GM19328 (cell line): ENCODE results near the gene ARHGAP18.

Experiments
- ATAC-seq: cut with Tn5 transposase; IDR thresholded peaks from one replicate; pipeline ENCODE4 v1.9.1; 2021; ENCODE audit warnings: mild to moderate bottlenecking, moderate library complexity; ENCODE audit not compliant: unreplicated experiment

The ARHGAP18 gene

DNA sequence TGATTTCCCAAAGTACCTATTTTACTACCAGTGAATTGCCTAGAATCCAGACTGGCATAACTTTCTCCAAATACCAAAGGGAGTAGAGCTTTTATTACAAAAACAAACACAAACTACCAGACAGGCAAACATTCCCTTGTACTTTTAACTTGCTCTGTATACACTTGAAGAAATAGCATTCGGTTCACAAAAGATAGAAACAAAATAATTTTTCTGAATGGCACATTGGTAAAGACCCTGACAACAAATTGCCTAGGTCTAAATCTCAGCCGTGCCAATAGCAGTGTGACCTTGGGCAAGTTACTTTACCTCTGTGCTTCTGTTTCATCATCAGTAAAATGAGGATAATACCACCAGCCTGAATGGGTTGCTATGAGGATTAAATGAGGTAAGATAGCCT is 15.9 kb downstream of the ARHGAP18 start:
- ATAC-seq = no peak

DNA sequence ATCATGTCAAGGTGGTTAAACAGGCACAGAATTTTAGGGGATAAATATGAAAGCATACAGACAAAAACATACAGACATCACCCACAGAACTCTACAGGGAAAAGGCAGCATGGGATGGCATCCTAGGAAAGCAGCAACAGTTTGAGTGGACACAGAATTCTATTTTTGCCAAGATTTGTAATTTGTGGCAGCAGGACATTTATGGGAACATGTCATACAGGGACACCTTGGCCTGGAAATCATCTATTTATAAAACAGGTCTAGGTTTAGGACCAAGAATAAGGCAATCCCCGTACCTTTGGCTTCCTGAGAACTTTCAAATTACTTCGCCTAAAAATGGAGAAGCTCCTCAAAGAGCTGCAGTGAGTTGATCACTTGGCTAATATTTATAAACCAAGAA is 17.5 kb downstream of the ARHGAP18 start:
- ATAC-seq = no peak

DNA sequence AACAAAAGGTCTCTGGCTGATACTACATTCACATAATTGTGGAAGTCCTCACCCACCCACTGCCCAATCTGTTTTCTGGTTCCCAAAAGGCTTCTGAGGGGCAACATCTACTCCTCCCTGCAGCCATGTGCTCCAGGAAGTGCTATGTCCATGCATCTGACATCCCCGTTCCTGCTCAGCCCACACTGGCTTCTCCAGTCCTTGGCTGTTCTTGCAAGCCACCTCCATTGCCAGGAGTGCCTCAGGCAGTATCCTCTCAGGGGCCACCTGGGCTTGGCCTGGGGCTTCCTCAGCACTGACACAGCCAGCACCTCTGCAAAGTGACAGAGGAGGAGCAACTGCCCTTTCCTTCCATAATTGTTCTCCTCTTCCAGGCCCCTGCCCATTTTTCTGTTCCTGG is 18.3 kb downstream of the ARHGAP18 start:
- ATAC-seq = no peak

DNA sequence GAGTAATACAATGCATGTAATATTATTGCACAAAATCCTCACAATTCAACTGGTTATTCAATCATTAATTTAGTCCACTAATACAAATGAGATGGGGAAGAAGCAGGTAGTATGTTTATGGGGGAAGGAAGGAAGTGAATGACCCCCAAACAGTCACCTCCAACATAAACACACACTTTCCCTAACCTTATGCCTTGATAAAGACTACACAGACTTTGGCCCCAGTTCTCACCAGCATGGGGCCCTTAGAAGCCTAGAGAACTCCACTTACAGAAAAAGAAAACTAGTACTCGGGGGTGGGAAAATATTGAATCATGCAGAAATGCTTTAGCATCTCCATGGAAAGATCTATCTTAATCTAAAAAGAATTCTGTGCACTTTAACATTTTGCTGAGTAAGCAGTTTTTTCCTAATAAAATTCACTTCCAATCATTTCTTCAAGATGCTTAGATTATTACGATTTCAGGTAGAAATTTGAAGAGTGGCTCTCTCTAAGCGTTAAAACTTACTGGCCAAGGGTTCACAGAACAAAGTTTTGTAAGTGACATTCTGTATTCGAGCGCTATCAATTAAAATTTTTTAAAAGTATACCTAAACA is 18.8 kb downstream of the ARHGAP18 start:
- ATAC-seq = no peak

DNA sequence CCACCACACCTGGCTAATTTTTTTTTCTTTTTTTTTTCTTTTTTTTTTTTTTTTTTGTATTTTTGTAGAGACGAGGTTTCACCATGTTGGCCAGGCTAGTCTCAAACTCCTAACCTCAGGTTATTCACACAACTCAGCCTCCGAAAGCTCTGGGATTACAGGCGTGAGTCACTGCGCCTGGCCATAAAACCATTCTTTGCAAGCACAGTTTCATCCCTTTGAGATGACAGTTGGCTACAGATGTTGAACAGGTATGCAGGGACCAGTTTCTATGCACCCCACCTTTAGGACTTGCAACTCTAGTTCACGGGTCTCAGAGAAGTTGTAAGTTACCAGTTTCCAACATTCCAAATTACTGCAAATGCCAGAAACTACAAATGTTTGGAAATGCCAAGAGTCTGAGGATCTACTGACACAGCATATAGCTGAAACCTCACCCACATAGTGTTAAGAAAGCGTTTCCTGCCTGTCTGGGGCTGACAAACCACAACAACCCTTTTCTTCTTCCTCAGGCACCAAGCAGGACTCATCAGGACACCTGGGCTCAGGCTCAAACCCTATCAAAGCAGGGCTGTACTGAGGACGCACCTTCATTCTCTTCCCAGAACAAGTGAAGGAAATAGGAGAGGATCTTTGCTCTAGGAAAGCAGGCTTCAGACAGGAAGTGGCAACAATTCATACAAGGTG is 22.9 kb downstream of the ARHGAP18 start:
- ATAC-seq = peak; percentile 62

DNA sequence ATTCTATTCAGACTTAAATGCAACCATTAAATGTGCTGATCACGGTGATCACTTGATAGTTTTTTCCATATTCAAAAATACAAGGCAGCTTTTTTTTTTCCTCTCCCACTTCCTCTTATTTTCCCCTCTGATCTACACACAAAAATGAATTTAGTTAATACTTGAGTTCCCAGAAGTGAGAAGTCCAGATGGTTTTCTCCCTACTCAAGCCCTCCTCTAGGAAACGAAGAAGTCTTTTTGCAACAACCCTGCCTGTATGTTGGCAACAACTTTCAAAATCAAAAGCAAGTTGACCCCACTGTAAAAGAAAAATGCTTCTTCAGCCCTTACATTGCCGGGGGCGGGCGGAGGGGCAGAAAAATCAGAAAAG is 24.3 kb downstream of the ARHGAP18 start:
- no peak for ATAC-seq

DNA sequence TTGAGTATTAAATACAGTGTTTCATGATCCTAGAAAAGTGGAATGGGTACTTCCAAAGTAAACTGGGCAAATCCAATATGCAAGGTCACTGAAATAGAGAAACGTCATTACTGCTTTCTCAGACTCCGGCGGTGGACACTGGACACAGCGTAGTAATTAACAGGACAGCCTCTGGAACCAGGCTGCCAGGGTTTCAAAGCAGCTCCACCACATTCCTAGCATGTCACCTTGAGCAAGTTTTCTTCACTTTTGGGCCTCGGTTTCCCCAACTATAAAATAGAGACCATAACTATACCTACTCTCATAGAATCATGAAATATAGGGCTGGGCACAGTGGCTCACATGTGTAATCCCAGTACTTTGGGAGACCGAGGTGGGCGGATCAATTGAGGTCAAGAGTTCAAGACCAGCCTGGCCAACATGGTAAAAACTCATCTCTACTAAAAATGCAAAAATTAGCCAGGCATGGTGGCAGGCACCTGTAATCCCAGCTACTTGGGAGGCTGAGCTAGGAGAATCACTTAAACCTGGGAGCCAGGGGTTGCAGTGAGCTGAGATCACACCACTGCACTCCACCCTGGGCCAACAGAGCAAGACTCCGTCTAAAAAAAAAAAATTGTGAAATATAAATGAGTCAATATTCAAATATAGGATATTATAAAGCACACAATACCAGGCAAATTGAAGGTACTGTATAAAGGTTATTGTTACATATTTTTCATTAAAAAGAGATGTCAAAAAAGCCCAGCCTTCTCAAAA is 24.9 kb downstream of the ARHGAP18 start:
- ATAC-seq = no peak

DNA sequence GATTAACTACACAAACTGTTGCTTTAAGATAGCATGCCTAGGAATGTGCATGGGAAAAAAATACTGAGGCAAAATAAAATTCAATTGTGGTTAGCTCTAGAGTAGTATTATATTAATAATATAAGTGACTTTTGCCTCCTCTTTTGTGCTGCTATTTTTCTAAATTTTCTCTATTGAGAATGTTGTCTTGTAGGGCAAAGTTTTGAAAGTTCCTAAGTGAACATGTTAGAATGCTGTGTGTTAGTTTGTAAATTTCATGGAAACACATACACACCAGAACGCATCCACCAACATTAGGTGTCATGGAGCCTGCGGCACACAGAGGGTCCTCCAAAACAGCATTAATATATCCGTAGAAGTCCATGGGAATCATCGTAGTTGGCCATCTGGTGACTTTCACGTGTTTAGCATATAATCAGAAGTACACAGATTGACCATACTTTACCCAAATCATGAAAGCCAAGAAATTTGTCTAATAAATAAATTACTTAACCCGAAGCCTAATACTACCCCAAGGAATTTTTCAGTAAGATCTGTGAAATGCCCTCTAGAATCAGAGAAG is 25.6 kb downstream of the ARHGAP18 start:
- no peak for ATAC-seq

DNA sequence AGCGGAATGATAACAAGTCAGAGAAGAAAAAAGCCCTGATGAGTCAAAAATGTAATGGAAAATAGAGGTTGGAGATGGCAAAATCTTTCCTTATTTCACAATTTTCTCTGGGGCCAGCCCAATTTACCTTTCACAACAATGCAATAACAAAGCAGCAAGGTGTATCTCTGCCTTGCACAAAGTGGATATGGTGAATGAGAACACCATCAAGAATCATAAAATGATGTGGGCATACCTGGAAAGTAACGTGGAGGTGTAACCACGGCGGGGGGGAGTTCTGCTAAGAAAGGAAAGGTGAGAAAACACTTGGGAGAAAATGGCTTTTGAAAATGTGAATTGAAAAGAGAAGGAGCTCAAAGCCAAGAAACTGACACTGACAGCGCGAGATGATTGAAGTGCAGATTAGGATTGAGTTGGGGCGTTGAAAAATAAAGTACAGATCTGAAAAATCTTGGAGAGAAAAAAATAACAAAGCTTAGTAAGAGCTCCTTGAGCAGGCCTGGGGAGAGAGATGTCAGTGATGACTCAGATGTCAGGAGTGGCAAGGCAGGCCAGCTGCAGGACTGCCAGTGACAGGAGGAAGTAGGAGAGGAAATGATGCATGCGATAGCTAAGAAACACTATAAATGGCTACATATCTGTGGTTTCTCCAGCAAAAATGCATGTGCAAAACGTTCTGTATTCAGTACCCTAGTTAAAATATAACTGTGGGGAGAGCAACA is 26.2 kb downstream of the ARHGAP18 start:
- ATAC-seq = peak; percentile 96

DNA sequence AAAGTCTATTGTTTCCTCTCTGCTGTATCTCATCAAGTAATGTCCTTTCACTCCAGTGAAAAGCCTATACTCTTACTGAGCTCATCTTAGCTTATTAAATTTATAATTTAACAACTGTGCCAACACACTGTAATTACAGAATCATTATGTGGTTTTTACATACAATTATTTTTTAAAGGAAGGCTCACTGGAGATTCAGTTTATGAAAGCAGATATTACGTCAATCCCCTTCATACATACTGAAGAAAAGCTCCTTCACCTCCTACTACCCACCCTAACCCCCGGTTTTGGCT is 28.1 kb downstream of the ARHGAP18 start:
- ATAC-seq = no peak

DNA sequence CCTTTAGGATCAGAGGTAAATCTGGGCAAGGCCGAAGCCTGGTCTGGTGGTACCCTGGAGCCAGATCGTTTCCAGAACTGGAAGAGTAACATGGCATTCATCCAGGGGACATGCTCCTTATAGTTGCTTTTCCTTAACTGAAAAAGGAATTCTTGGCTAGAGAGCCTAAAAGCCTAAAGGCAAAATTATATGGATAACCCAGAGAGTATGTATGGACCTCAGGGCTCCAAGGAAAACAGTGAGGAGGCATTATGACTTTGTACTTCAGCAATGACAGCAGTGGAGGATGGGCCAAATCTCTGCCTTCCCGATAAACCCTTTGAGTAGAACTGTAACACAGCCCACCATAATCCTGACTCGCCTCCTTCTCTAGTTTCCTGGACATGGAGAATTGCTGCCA is 29.3 kb downstream of the ARHGAP18 start:
- no peak for ATAC-seq

DNA sequence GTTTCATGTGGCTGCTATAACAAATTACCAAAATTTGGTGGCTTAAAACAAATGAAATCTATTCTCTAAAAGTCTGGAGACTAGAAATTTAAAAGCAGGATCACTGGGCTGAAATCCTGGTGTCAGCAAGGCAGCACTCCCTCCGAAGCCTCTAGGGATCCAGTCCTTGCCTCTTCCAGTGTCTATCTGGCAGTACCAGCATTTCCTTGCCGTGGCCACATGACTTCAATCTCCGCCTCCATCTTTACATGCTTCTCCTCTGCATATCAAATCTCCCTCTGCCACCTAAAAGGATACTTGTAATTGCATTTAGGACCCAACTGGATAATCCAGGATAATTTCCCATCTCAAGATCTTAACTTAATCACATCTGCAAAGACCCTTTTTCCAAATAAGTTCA is 30.2 kb downstream of the ARHGAP18 start:
- no peak for ATAC-seq

DNA sequence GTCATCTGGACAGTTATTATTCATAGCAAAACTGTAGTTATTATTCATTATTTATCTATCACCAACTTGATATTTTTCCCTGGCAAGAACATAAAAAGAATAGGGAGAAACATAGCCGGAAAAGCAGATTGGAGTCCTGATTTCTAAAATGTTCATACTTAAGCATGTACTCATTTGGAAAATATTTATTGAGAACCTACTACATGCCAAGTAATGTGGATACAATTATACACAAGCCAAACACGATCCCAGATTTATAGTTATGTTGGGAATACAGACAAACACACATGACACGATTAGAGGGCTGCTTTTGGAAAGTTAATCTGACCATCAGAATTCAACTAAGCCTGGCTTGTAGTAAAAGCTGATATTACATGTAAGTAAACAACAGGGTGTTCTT is 30.7 kb downstream of the ARHGAP18 start:
- no peak for ATAC-seq

DNA sequence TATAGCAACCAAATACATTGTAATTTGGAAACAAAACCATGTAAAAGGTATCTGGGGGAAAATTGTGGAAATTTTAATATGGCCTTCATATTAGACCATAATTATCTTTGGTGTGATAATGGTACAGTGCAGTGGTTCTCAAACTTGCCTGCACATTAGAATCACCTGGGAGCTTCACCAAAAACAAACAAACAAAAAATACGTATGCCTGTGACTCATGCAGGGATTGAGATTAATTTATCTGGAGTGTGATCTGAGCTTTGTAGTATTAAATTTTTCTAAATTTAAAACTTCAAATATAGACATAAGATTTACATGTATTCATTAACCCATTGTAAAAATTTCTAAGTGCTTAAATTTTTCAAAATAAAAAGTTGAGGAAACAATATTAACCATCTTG is 31.5 kb downstream of the ARHGAP18 start:
- ATAC-seq = no peak

DNA sequence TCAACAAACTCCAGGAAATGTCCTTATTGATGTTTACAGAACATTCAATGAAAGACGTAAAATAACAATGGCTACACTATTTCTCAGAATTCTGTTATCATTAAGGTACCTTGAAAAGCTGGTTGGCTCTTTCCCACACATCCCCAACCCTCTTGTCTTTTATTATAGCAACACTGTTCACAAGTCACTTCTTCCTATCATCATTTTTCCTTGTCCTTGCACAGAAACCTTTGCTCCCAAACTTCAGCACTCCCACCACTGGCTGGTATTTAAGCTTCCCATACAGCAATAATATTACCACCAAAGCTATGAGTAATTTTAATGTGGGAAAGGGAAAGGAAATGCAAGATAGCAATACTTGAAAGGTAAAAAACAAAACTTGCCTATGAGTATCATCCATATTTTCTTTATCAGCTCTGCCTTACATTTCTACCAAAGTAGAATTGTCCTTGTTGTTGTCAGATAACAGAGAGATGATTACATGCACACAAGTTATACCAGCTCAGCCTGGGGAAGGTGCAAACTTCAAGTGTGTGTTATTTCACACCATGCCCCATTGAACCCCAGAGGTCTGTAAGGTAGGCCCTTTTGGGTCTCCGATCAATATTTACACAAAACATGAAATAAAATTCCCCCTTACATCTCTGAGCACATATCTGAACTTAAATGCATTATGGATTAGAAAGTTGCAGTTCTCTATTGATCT is 32.2 kb downstream of the ARHGAP18 start:
- ATAC-seq = no peak

DNA sequence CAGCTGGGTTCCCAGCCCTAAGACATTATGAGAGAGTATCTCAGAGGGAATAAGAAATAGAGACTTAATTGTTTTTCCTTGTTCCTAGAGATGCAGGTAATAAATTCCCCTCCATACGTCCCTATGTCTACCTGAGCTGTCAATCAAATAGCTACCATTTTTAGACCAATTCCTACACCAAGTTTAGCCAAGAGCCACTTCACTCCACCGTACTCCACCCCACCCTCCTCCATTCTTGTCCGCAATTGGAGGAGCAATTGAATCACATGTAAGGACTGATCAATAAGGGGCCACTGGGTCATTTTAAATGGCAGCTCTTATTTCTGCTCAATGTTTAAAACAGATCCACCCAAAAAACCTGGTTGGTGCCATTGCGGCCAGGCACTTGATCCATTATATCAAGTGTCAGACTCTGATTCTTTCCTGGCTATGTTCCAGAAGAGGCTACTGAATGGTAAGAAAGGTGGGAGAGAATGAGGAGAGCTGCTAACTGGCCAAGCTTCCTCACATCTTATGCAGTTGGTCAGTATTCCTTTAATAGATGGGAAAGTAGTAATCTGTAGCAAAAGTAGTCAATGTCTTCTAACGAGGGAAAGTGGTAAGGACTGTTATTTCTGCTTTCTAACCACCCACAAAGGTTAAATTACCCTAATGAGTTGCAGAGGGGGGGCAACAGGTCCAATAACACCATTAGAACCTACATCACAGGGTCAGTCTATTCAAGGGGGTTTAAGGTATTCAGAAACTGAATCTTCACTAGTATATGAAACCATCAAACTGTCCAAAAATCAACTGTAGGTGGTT is 34.1 kb downstream of the ARHGAP18 start:
- no peak for ATAC-seq

DNA sequence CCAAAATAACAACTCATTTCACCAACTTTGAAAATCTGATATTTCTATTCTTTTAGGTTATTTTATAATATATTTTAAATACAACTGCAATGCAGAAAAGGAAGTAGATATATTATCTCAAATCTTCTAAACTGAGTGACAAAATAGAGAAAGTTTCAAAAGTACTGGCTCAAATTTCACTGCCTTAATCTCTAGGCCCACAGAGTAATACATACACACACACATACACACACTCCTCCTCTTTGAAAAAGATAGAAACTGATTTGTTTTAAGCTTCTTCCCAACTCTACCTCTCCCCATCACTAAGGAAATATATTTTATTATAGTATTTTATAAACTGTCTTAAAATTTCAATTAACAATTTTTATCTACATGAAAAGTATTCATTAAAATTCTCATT is 36.2 kb downstream of the ARHGAP18 start:
- ATAC-seq = no peak

DNA sequence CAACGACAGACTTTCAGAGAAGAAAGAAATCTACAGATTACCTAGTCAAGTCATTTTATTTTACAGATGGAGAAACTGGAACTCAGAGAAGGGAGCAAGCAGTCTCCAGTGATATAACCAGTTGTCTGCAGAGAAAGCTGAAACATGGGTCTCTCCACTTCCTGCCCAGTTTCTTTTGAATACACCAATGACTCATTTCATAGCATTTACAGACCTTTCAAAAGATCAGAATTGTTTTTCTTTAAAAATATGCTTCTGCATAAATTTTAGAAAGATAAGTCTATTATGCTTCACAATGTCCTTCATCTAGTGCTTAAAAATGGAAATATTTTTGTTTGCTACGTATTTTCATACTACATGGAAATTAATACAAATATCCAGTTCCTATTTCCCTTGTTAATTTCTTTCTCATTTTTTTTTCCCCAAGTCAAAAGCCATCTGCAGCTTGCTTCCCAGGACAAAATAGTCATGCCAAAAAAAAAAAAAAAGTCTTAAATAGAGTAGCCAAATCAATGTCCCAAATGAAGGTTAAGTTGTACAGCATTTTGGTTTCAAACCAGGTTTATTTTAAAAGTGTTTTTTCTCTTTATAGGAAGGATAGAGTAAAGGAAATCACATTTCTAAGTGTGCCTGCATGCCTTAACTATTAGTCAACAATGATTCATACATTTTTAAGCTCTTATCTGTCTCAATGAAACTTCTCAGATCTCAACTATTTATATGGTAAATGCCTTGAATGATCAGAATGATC is 36.9 kb downstream of the ARHGAP18 start:
- peak; percentile 52 for ATAC-seq

DNA sequence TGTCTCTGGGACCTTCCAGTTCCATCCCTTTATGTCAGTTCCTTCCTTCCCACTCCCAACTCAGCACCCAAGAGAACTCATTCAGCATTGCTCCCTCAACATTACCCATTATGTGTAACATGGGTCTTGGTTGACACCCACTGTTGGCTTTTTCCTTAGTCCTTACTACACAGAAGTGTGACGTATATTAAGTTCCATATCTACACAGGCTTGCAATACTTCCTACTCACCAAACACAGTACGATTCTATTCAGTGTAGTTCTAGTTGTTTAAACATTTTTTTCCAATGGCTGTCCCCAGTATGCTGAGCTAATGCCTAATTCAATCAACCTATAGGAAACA is 37.7 kb downstream of the ARHGAP18 start:
- ATAC-seq = peak; percentile 16
